SK-N-SH treated with all-trans-retinoic acid at 6 μM for 48 hours (cell line): Measurements from ENCODE around the gene CDT1.

Experiments
- CREB5 ChIP-seq: fragments of 250-450 bp; sonication (Bioruptor Pico); IDR thresholded peaks from 2 replicates; pipeline ENCODE4 v1.5.1; 2020; ENCODE audit warnings: low read depth, mild to moderate bottlenecking, moderate library complexity
- GLIS3 ChIP-seq: fragments of 250-450 bp; sonication (Bioruptor Pico); IDR thresholded peaks from 2 replicates; pipeline ENCODE4 v1.5.0; 2020; ENCODE audit warnings: mild to moderate bottlenecking, moderate library complexity
- ISL1 ChIP-seq: fragments of 250-450 bp; sonication (Bioruptor Pico); IDR thresholded peaks from 2 replicates; pipeline ENCODE4 v2.1.2; 2022; ENCODE audit warnings: mild to moderate bottlenecking, moderate library complexity
- ZFP3 ChIP-seq: fragments of 250-450 bp; sonication (Bioruptor Pico); IDR thresholded peaks from 2 replicates; pipeline ENCODE4 v1.5.0; 2020; ENCODE audit warnings: mild to moderate bottlenecking, moderate library complexity

- TF ChIP-seq GLIS3 (CRISPR knock-in tag) (no peak), CREB5 (CRISPR knock-in tag) (no peak), ZFP3 (no peak), ISL1 (CRISPR knock-in tag) (no peak)
Observed at GRCh38 chr16:88836791-88837190, 33.2 kb downstream of the CDT1 start.
